GM21390 (cell line): ENCODE measurements around the gene ANK3.
A peak's percentile ranks its signal among the peaks of the same experiment; 100 is the strongest.

Source experiments
- ATAC-seq: cut with Tn5 transposase; IDR thresholded peaks from one replicate; pipeline ENCODE4 v1.9.1; 2021; ENCODE audit not compliant: unreplicated experiment

The ANK3 gene

GRCh38 chr10:60380781-60381180 lies 8.9 kb downstream of the ANK3 start:
- no peak for ATAC-seq

DNA sequence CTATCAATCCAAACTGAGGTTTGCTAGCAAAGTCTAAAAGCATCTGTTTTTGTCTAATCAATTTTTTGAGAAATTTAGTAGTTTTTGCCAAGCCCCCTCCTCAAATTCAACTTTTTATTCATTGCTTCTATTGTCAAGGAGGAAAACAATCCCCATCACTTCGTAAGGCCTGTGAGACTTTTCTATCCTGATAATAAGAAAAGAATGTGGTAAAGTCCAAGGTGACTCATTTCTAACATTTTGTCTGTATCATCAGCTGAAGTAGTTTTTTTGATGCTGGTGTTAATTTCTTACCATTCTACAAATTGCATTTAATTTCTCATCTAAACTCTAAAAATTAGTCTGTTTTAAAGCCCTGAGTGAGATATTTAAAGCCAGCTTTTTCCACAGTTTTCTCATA lies 11.7 kb downstream of the ANK3 start:
- no peak for ATAC-seq

DNA sequence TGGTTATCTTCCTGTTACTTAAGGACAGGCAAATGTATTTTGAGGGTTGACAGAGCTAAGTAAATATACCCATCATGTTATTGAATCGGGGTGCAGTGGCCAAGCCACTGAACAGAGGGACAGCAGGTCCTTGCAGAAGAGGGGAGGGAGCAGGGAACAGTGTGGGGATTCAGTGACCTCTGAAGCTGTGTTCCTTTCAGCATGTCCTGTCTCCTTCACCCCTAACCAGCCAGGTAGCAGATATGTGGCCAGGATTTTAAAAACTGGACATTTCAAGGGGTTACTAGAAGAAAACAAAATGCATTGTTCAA lies 12.7 kb downstream of the ANK3 start:
- ATAC-seq = no peak

- no peak for ATAC-seq
These were observed 13.2 kb downstream of the ANK3 start for GRCh38 chr10:60376221-60377041.

DNA sequence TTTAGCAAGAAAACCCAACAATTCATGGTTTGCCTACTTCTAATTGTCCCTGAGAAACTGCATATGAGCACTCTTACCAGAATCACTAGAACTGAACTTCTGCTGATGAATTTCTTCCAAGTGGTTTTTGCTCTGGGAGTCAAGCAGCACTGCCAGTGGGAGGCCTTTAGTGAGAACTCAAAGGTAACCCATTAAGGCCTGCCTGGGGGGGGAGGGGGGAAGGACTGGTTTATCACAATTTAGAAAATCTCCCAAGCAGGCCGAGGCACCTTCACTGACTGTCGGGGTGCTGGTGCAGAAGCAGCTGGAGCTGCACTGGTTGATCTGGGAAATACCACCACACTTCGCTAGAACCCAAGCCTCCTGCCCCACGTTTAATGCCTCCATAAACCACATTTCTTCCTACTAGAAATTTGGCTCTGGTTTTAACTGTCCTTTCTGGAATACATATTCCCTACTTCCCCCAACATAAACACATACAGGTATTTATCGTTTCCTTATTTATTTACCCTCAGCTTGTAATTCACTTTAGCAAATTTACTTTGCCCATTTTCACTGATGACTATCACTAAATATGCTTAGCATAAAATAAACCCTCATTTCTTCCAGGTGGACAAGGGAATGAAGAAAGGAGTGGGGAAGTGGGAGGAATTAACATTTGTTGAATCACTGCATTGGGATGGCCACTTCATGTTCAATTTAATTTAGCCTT lies 14.2 kb downstream of the ANK3 start:
- ATAC-seq = no peak

DNA sequence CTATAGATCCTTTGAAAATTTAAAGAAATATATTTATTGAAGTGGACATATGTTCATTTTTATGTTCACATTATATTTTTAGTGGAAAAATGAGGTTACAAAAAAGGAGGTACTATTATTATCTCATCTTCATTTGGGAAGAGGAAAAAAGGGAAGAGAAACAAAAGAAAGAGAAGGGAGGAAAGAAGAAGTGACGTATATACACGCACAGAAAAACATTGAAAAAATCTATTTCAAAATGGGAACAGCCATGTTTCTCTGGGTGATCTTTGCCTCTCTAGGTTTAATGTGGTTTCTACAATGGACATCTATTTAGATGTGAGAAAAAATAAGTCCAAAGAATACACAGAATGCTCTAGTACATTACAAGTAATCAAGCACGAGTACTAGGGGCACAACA lies 14.8 kb downstream of the ANK3 start:
- no peak for ATAC-seq

- no peak for ATAC-seq
These were observed 17.2 kb downstream of the ANK3 start for GRCh38 chr10:60372436-60372835.

DNA sequence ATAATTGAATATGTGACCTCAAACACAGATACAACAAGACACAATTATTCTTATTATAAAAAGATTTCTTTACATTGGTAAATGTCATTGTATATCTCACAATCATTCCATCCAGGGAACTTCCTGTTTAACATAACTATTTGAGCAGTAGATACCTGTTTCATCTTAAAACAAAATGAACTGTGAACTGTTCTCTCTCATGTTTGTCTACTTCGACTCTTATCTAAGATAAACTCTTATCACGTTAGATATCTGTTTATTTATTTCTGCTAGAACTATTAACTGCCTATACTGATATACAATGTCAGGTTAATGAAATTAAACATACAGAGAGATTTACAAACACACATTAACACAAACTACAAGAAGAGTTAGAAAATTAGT lies 20.1 kb downstream of the ANK3 start:
- no peak for ATAC-seq

- no peak for ATAC-seq
These were observed 20.7 kb downstream of the ANK3 start for GRCh38 chr10:60368875-60369546.

- ATAC-seq = no peak
These were observed 21.8 kb downstream of the ANK3 start for GRCh38 chr10:60367901-60368300.

GRCh38 chr10:60367431-60367830 lies 22.2 kb downstream of the ANK3 start:
- no peak for ATAC-seq

DNA sequence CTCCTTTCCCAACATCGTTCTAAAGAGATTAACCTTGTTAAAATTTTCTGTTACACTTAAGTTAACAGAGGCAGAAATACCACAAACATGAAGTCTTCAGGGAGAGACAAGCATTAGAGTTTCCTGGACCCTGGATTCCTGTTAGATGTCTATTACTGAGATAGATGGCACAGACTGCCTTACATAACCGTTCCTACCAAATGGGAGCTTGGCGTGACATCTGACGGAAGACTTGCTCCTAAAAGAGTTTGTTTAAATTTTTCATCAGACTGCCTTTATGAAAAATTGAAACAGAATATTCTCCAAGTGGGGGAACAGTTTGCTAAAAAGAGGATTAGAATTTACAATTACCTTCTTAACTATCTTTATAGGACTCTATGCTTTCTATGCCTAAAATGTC lies 22.7 kb downstream of the ANK3 start:
- ATAC-seq = no peak

GRCh38 chr10:60363187-60363586 lies 26.5 kb downstream of the ANK3 start:
- ATAC-seq = no peak

DNA sequence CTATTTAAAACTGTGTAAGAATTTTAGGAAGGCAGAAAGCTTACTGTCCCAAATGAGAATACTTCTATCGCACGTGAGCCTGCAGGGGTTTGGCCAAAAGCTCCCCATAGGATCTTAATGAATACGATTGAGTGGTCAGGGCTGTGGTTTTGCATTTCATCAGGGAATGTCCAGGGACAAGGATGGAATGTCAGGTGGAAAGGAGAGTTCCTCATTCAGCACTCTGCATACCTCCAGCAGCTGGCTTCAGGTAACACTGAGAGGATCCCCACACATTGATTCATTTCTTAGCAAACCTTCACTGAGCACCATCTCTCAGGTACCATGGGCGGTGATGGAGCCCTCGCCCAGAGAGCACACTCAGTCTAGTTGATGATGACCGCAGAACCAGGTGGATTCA lies 27.2 kb downstream of the ANK3 start:
- ATAC-seq = no peak

- ATAC-seq = no peak
These were observed 30.6 kb downstream of the ANK3 start for GRCh38 chr10:60359066-60359465.

DNA sequence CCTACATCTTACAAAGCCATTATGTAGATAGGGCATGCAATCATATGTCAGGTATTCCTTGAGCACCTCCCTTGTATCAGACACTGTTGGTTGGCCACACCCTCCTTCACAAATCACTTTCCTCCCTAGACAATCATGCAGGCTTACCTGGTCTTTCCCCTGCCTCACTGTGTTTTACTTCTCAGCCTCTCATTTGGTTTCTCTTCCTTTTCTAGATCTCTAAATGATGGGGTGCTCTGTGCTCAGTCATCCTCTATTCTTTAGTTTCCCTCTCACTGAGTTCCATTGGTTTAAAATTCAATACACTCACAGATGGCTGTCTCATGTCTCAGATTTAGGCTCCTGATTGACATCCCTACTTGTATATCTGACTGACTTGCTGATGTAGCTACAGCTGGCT lies 31.4 kb downstream of the ANK3 start:
- ATAC-seq = peak; percentile 97

- no peak for ATAC-seq
These were observed 36.0 kb downstream of the ANK3 start for GRCh38 chr10:60353519-60354258.

DNA sequence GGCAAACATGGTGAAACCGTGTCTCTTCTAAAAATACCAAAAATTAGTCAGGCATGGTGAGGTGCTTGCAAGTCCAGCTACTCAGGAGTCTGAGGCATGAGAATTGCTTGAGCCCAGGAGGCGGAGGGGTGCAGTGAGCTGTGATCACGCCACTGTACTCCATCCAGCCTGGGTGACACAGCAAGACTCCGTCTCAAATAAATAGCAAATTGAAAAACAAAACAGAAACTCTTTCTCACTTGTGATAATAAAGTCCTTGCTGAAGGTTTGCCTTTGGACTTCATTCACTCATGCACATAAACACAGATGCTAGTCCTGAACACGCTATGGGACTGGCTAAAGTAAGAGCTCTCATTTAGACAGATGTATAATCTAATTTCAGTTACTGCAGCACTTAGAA lies 37.6 kb downstream of the ANK3 start:
- peak; percentile 79 for ATAC-seq

DNA sequence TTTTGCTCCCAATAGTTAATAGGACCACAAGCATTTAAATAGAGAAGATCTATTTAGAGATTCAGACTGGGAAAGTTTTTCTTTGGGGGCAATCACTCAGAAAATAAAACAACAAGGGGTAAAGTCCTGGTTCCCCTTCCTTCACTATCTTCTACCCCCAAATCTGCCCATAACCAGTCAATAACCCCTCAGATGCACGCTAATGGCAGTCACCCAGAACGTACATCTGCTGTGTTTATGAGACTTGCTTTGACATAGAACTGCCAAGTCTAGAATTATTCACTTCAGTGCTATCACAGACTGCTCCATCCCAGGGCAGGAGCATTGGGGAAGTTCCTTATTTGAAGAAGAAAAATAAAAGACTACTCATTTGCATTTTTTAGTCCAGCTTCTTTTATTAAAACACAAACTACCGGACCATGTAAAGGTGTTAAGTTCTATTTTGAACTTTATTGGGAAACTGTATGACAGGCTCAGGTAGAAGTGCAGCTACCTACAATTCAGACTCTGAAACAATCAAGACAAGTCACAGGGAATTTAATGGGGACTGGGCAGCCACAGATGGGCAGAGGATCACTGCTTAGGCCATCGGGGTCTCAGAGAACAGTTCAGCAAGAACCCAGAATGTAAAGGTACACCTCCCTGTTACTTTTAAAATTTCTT lies 38.4 kb downstream of the ANK3 start:
- ATAC-seq = peak; percentile 55

DNA sequence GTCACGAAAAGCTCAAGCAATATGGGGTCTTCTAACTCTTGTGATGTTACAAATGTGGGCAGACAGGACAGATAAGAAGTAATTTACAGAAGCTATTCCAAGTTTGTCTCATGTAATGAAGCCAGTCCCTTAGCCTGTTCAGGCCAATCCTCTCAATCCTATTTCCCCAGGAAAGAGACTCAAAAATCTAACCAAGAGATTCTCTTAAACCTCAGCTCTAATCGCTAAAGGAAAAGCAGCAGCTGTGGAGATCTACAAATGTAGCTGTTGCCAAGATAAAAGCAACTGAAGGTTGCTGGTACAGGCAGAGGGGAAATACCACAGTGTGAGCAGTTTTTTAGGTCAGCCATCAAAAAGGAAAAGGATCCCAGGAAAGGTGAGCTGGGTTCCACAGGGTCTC lies 39.3 kb downstream of the ANK3 start:
- ATAC-seq = no peak

- no peak for ATAC-seq
These were observed 40.2 kb downstream of the ANK3 start for GRCh38 chr10:60349426-60349825.
